Stimulated activated CD8-positive, alpha-beta memory T cell treated with anti-CD3 and anti-CD28 coated beads, Interleukin-7, amount 100 ng/mL, for 48 hours (primary cell): ENCODE data around the gene DAP3.
"Not testable (repeated sequence)": the region's sequence is repeated elsewhere in the genome, so short reads cannot be mapped to it uniquely, and the experiment has no call there.

ENCODE experiments used
- DNase-seq, 2 donors: peaks; one replicate each; pipeline ENCODE4 v3.0.0-alpha.2; 2020; ENCODE audit warnings: low read depth in 1 of 2; ENCODE audit errors: extremely low read depth in 1 of 2

The DAP3 gene

DNA sequence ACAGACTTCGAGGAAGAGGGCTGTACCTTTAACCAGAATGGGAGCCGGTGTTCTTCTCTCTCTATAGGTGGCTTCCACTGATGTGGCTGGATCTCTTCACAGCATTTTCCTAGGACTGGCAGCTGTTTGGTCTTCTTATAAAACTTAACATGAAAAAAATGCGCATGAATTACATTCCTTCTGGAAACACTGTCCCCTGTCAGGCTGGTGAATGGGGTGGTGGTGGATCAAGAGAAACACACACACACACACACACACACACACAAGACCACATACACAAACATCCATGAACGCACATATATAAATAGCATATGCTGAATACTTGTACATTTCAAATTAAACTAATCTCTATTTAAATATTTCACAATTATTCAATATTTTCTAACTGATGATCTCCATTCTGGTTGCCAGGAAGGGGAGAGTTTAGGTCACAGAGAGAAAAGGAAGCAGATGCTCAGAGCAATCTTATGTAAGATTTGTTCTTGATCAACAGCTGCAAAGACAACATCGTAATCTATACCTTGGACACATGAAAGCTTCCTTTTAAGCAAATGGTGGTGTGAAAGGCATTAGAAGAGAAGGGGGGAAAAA, 78.6 kb downstream of the DAP3 start:
- not testable (repeated sequence) for DNase-seq

- DNase-seq: no peak
Measured at GRCh38 chr1:155769257-155769656, 80.4 kb downstream of the DAP3 start.

GRCh38 chr1:155773221-155773620, 84.3 kb downstream of the DAP3 start:
- no peak for DNase-seq

GRCh38 chr1:155776414-155776813, 87.5 kb downstream of the DAP3 start:
- DNase-seq: no peak

- no peak for DNase-seq
Measured at GRCh38 chr1:155777582-155777981, 88.7 kb downstream of the DAP3 start.
